COLO668 (cell line): ENCODE measurements around the gene THSD8.
"Not testable (repeated sequence)": the region's sequence is repeated elsewhere in the genome, so short reads cannot be mapped to it uniquely, and the experiment has no call there.

Experiments used
- DNase-seq: peaks from one replicate; lab custom pipeline; 2025; ENCODE audit not compliant: unreplicated experiment; lab: John Stamatoyannopoulos, UW

THSD8 gene

GRCh38 chr19:12825254-12826131, 23.6 kb downstream of the THSD8 start:
- DNase-seq = peak; percentile 40

- peak; percentile 74 for DNase-seq
Observed at GRCh38 chr19:12828494-12828893, 26.6 kb downstream of the THSD8 start.

GRCh38 chr19:12833418-12833737, 31.5 kb downstream of the THSD8 start:
- no peak for DNase-seq

GRCh38 chr19:12833738-12834565, 32.1 kb downstream of the THSD8 start:
- peak; percentile 72 for DNase-seq

- peak; percentile 31 for DNase-seq
Observed at GRCh38 chr19:12834566-12834943, 32.7 kb downstream of the THSD8 start, which contains the start of gene RTBDN. RTBDN (minus strand) TSS chr19:12834579; CDS start chr19:12829979, 4,600 bp downstream.

- peak; percentile 85 for DNase-seq
Observed at GRCh38 chr19:12834976-12835757, 33.3 kb downstream of the THSD8 start.

GRCh38 chr19:12836529-12836863, 34.6 kb downstream of the THSD8 start:
- no peak for DNase-seq

- DNase-seq = no peak
Observed at GRCh38 chr19:12837225-12837624, 35.4 kb downstream of the THSD8 start.

- DNase-seq = peak; percentile 87
Observed at GRCh38 chr19:12838182-12838885, 36.5 kb downstream of the THSD8 start, which contains the start of gene MAST1. MAST1 (plus strand) TSS chr19:12838515; CDS start chr19:12838573, 58 bp downstream.

- peak; percentile 61 for DNase-seq
Observed at GRCh38 chr19:12838886-12839756, 37.3 kb downstream of the THSD8 start.

GRCh38 chr19:12840091-12841079, 38.5 kb downstream of the THSD8 start:
- DNase-seq = peak; percentile 62

GRCh38 chr19:12841094-12841493, 39.2 kb downstream of the THSD8 start:
- DNase-seq = no peak

- no peak for DNase-seq
Observed at GRCh38 chr19:12842511-12842910, 40.6 kb downstream of the THSD8 start.

GRCh38 chr19:12843328-12843727, 41.5 kb downstream of the THSD8 start:
- DNase-seq = no peak

- no peak for DNase-seq
Observed at GRCh38 chr19:12843999-12844732, 42.3 kb downstream of the THSD8 start.

GRCh38 chr19:12846613-12847012, 44.7 kb downstream of the THSD8 start:
- not testable (repeated sequence) for DNase-seq
